H1 (cell line): Measurements from ENCODE around the gene KIF22. TPM values are rescaled to one million over a fixed set of nuclear protein-coding genes. Genes with fewer than 3 reads are reported as not detected.

ENCODE experiments used
- EZH2 ChIP-seq: fragments of 200-600 bp; sonication (generic); IDR thresholded peaks from 2 replicates; pipeline ENCODE4 v1.7.1; 2012; ENCODE audit warnings: low read depth, mild to moderate bottlenecking, moderate library complexity, low read length, inconsistent platforms; ENCODE audit not compliant: severe bottlenecking
- GABPA ChIP-seq: IDR thresholded peaks from 2 replicates; pipeline ENCODE4 v1.6.1; 2011; ENCODE audit warnings: mild to moderate bottlenecking, low read length, moderate library complexity, borderline replicate concordance; ENCODE audit not compliant: insufficient read depth
- KDM4A ChIP-seq: IDR thresholded peaks from one replicate; pipeline ENCODE4 v1.7.1; 2012; ENCODE audit warnings: low read depth, mild to moderate bottlenecking, moderate library complexity, low read length, inconsistent platforms; ENCODE audit not compliant: severe bottlenecking
- RAD21 ChIP-seq, 2 experiments: IDR thresholded peaks in 1 of 2; conservative IDR thresholded peaks in 1 of 2; 2 replicates each; pipeline ENCODE4 v1.6.1; 2011; ENCODE audit warnings: low read depth in 2 of 2, low read length in 2 of 2, improper control_type of control experiment in 1 of 2, inconsistent platforms in 1 of 2, mild to moderate bottlenecking in 1 of 2, moderate library complexity in 1 of 2
- SP1 ChIP-seq: IDR thresholded peaks from 2 replicates; pipeline ENCODE4 v1.6.1; 2011; ENCODE audit warnings: low read depth, low read length
- SP2 ChIP-seq: IDR thresholded peaks from 2 replicates; pipeline ENCODE4 v1.6.1; 2012; ENCODE audit warnings: mild to moderate bottlenecking, low read length, inconsistent platforms
- polyA plus RNA-seq, 7 experiments: library from polyadenylated mRNA; depleted of rRNA in 3 of 7; stranded (reverse) in 5 of 7; unstranded in 2 of 7; fragments of >200 nt in 5 of 7; fragments of 200-250 nt in 2 of 7; gene quantifications; 1 replicate in 5 of 7; 2 replicates in 1 of 7; 4 replicates in 1 of 7; pipeline versions ENCODE4 v1.2.1 to v1.2.3, GENCODE V29; 2011 to 2013; ENCODE audit warnings: missing spikeins in 2 of 7, mixed read lengths in 2 of 7
- total RNA-seq: library from RNA; stranded (reverse); fragmentation: NEBNext Ultra II Directional; extraction: Animal tissue kit (Norgen Biotek cat#: 25700); gene quantifications from 2 replicates; pipeline ENCODE4 v1.2.1, GENCODE V29; 2021

KIF22 gene
- total and polyA plus RNA-seq, 2 of the 8 experiments (the other 6 are each of a cell fraction or from before 2014, with no cell fraction given): 139 to 142 TPM

DNA sequence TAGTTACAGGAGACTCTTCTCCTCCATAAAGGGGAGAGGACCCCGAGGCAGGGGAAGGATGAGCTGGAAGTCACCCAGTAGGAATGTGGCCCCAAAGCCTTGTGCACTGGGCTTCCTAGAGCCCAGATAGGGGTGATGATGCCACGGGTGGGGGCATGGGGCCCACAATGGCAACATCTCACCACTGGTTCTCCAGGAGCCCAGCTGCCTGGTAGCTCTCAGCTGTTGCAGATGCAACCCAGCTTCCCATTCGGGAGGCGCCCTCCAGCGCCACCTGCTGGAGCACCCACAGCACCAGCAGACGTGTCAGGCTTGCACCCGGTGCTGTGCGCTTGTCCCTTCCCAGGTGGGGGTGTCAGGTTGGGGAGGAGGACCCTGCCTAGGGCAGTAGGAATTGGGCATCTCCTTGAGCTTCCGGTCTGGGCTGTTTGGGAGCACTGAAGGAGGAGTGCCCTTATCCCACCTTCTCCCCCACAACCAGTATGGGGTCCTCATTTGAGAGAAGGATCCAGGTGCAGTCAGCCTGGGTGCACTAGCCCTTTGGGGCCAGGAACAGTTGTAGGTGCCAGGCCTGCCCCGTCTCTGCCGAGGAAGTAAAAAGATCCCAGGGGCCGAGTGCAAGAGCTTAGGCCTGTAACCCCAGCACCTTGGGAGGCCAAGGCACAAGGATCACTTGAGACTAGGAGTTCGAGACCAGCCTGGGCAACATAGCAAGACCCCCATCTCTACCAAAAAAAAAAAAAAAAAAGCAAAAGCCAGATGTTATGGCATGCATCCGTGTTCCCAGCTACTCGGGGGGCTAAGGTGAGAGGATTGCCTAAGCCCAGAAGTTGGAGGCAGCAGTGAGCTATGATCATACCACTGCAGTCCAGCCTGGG, 58.1 kb downstream of the KIF22 start (continued):
- TF ChIP-seq SP2 (no peak), GABPA (peak; percentile 54; the same call in 1 of the 2 replicates), RAD21 (IDR thresholded peaks at IDR 0.05 in 1 of 2, conservative IDR thresholded peaks at IDR 0.05 in 1 of 2; ENCODE audit: low read depth in 2 of 2, low read length in 2 of 2) (peak; percentile 69 to 85), EZH2 (no peak), KDM4A (no peak), SP1 (no peak)
